GM23248 (cell line): ENCODE results near the gene ZNF835. TPM values are rescaled to one million over a fixed set of nuclear protein-coding genes. Genes with fewer than 3 reads are reported as not detected.

Source experiments
- DNase-seq: peaks from one replicate; pipeline ENCODE4 v3.0.0-alpha.2; 2015
- H2AFZ ChIP-seq: fragments of 200-600 bp; sonication (generic); 2 replicates; pipeline ENCODE4 v1.6.1; 2016; ENCODE audit warnings: antibody characterized with exemption
- H3F3A ChIP-seq: fragments of 200-600 bp; sonication (generic); 2 replicates; pipeline ENCODE4 v1.6.1; 2016; ENCODE audit warnings: mild to moderate bottlenecking, antibody characterized with exemption, mixed run types; ENCODE audit not compliant: insufficient read depth
- H3K27ac ChIP-seq: fragments of 200-600 bp; sonication (generic); 2 replicates; pipeline ENCODE4 v1.5.1; 2016; ENCODE audit warnings: mild to moderate bottlenecking
- H3K27me3 ChIP-seq: fragments of 200-600 bp; sonication (generic); replicated peaks from 2 replicates; pipeline ENCODE4 v1.6.1; 2016; ENCODE audit warnings: mild to moderate bottlenecking; ENCODE audit not compliant: insufficient read depth
- H3K36me3 ChIP-seq: fragments of 200-600 bp; sonication (generic); 2 replicates; pipeline ENCODE4 v1.6.1; 2016; ENCODE audit warnings: low read depth, mild to moderate bottlenecking
- H3K4me1 ChIP-seq: fragments of 200-600 bp; sonication (generic); 2 replicates; pipeline ENCODE4 v1.6.1; 2016; ENCODE audit warnings: mild to moderate bottlenecking; ENCODE audit not compliant: insufficient read depth
- H3K4me2 ChIP-seq: fragments of 200-600 bp; sonication (generic); one replicate; pipeline ENCODE4 v1.6.1; 2016; ENCODE audit warnings: mild to moderate bottlenecking; ENCODE audit not compliant: unreplicated experiment
- H3K4me3 ChIP-seq: fragments of 200-600 bp; sonication (generic); 2 replicates; pipeline ENCODE4 v1.5.1; 2016; ENCODE audit warnings: mild to moderate bottlenecking
- H3K79me2 ChIP-seq: fragments of 200-600 bp; sonication (generic); 2 replicates; pipeline ENCODE4 v1.6.1; 2016; ENCODE audit warnings: mild to moderate bottlenecking; ENCODE audit not compliant: insufficient read depth
- H3K9ac ChIP-seq: fragments of 200-600 bp; sonication (generic); 2 replicates; pipeline ENCODE4 v1.6.1; 2016; ENCODE audit warnings: mild to moderate bottlenecking
- H3K9me2 ChIP-seq: fragments of 200-600 bp; sonication (generic); 2 replicates; pipeline ENCODE4 v1.6.1; 2016; ENCODE audit warnings: mixed run types, mild to moderate bottlenecking, moderate library complexity; ENCODE audit not compliant: insufficient read depth
- H3K9me3 ChIP-seq: fragments of 200-600 bp; sonication (generic); one replicate; pipeline ENCODE4 v1.6.1; 2017; ENCODE audit warnings: low read depth
- H4K20me1 ChIP-seq: fragments of 200-600 bp; sonication (generic); 2 replicates; pipeline ENCODE4 v1.6.0; 2016; ENCODE audit not compliant: insufficient read depth
- EZH2 ChIP-seq: fragments of 200-600 bp; sonication (generic); IDR thresholded peaks from 2 replicates; pipeline ENCODE4 v1.6.1; 2018; ENCODE audit warnings: antibody characterized with exemption, mild to moderate bottlenecking; ENCODE audit not compliant: insufficient read depth, poor library complexity, severe bottlenecking
- EZH2phosphoT487 ChIP-seq: fragments of 200-600 bp; sonication (generic); IDR thresholded peaks from 2 replicates; pipeline ENCODE4 v1.6.1; 2018; ENCODE audit warnings: antibody characterized with exemption, moderate library complexity, mild to moderate bottlenecking, low read depth; ENCODE audit not compliant: insufficient read depth
- WGBS, 2 experiments: methylation state at CpG; one replicate each; pipeline ENCODE4 v1.1.6; 2015 to 2017; ENCODE audit warnings: low lambda C conversion rate in 2 of 2, low coverage in 1 of 2; ENCODE audit errors: missing lambda C conversion rate in 2 of 2; 5-methylcytosine and 5-hydroxymethylcytosine counted together
- in situ Hi-C: fragments of 300-500 bp; cut with MboI; formaldehyde crosslinking; loops from 2 replicates; pipeline ENCODE4 v1.15.0; 2020
- polyA plus RNA-seq: library from polyadenylated mRNA; unstranded; fragments of >200 nt; fragmentation: Nextera tagmentation; extraction: Ambion mirVana; gene quantifications from 2 replicates; pipeline ENCODE4 v1.2.1, GENCODE V29; 2016
- total RNA-seq: library from RNA; depleted of rRNA; stranded (reverse); fragments of >200 nt; shearing (Covaris generic); gene quantifications from 2 replicates; pipeline ENCODE4 v1.2.3, GENCODE V29; 2014

The ZNF835 gene
- total and polyA plus RNA-seq, 2 experiments from 2014 or later = 0.09 TPM; not detected in 1

DNA sequence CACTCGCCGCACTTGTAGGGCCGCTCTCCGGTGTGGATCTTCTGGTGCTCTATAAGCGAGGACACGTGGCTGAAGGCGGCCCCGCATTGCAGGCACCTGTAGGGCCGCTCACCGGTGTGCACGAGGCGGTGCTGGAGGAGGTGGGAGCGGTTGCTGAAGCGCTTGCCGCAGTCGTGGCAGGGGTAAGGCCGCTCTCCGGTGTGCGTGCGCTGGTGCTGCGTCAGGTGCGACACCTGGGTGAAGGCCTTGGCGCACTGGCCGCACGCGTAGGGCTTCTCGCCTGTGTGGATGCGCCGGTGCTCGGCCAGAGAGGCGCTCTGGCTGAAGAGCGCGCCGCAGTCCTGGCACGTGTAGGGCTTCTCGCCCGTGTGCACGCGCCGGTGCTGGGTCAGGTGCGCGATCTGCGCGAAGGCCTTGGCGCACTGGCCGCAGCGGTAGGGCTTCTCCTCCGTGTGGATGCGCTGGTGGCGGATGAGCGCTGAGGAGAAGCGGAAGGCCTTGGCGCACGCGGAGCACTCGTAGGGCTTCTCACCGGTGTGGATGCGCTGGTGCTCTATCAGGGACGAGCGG, 7.5 kb downstream of the ZNF835 start:
- Histone ChIP-seq H3K9me3 (no peaks in the 10 kb centered on the region), H3K4me1 (no peaks in the 10 kb centered on the region), H3F3A (no peaks in the 10 kb centered on the region), H3K9ac (no peak overlapping the region), H2AFZ (no peak overlapping the region), H3K27ac (no peak overlapping the region), H4K20me1 (no peaks in the 10 kb centered on the region), H3K4me2 (no peak overlapping the region), H3K9me2 (no peaks in the 10 kb centered on the region), H3K79me2 (no peaks in the 10 kb centered on the region), H3K36me3 (no peaks in the 10 kb centered on the region), H3K4me3 (no peak overlapping the region), H3K27me3 (no peaks in the 10 kb centered on the region)
- 84 to 90% methylated on average over 48 to 60 of the region's 60 CpGs for WGBS, 2 experiments
- TF ChIP-seq EZH2 (no peak), EZH2phosphoT487 (no peak)
- DNase-seq = no peak
- in situ Hi-C loops = no loop called here

- DNase-seq = no peak
- WGBS, 2 experiments = 59 to 68% methylated on average over 3 of the region's 3 CpGs
- in situ Hi-C loops = no loop called here
- TF ChIP-seq EZH2phosphoT487 = no peak
- no peak for TF ChIP-seq EZH2
- H3K4me3 ChIP-seq = no peak overlapping the region
- no peaks in the 10 kb centered on the region for H3K9me2 ChIP-seq
- H4K20me1 ChIP-seq = no peaks in the 10 kb centered on the region
- H3K4me1 ChIP-seq = no peaks in the 10 kb centered on the region
- no peaks in the 10 kb centered on the region for H3F3A ChIP-seq
- no peaks in the 10 kb centered on the region for H3K27me3 ChIP-seq
- no peaks in the 10 kb centered on the region for H3K9me3 ChIP-seq
- H3K36me3 ChIP-seq = no peaks in the 10 kb centered on the region
- H3K79me2 ChIP-seq = no peaks in the 10 kb centered on the region
- no peak overlapping the region for H3K27ac ChIP-seq
- no peak overlapping the region for H2AFZ ChIP-seq
- H3K4me2 ChIP-seq = no peak overlapping the region
- H3K9ac ChIP-seq = no peak overlapping the region
Measured at GRCh38 chr19:56661248-56661647, 10.3 kb downstream of the ZNF835 start.

DNA sequence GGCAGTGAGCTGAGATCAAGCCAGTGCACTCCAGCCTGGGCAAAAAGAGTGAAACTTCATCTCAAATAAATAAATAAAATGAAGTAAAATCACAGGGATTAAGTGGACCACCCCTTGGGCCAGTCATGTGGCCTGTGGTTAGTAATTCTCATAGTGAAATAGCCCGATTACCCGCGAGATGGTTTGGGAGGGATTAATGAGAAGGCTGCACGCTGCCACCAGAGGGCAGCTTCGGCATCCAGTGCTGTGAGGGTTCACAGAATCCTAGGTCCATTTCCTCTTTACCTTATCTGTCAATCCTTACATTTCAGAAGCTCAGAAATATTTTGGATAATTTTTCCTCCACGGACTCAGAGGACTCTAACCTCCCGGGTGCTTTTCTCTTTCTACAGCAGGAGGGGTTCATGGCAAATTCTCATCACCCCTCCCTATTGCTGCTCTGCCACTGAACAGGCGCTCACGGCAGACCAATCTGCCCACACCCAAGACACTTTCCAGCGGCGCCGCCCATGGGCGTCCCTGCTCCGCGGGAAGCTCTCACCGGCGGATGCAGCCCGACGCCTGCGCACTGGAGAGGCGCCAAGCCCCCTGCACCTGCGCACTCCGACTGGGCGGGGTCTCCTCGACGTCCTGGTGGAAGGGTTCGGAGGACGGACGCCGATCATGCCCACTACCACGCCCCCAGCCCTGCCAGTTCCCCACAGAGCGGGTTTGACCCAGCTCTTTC, 11.0 kb downstream of the ZNF835 start:
- no peak for DNase-seq
- in situ Hi-C loops = no loop called here
- no peak overlapping the region for H3K4me3 ChIP-seq
- no peaks in the 10 kb centered on the region for H3K79me2 ChIP-seq
- no peak overlapping the region for H2AFZ ChIP-seq
- no peak overlapping the region for H3K4me2 ChIP-seq
- H3K27me3 ChIP-seq = no peaks in the 10 kb centered on the region
- 26 to 29% methylated on average over 32 of the region's 32 CpGs for WGBS, 2 experiments
- no peak overlapping the region for H3K9ac ChIP-seq
- no peaks in the 10 kb centered on the region for H3F3A ChIP-seq
- no peaks in the 10 kb centered on the region for H3K9me3 ChIP-seq
- H3K9me2 ChIP-seq = no peaks in the 10 kb centered on the region
- no peak overlapping the region for H3K27ac ChIP-seq
- TF ChIP-seq EZH2phosphoT487 (no peak), EZH2 (no peak)
- no peaks in the 10 kb centered on the region for H3K4me1 ChIP-seq
- no peaks in the 10 kb centered on the region for H3K36me3 ChIP-seq
- no peaks in the 10 kb centered on the region for H4K20me1 ChIP-seq

DNA sequence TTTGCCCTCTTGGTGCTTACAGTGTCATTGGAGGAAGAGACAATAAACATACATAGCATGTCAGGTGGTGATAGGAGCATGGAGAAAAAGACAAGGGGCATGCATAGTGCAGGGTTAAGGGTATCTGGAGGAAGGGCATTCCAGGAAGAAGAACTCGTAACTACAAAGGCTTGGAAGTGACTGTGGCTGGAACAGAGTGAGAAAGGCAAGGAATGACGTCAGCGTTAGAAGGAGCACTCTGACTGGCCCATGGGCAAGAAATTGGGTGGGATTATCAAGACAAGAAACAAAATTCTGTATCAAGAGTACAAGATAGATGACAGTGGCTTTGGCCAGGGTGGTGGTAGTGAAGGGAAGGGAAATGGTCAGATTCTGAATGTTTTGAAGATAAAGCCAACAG, 17.4 kb downstream of the ZNF835 start:
- Histone ChIP-seq H3K9me3 (no peaks in the 10 kb centered on the region), H4K20me1 (no peaks in the 10 kb centered on the region), H2AFZ (no peak overlapping the region), H3K27ac (no peak overlapping the region), H3K4me2 (no peak overlapping the region), H3K36me3 (no peaks in the 10 kb centered on the region), H3K9ac (no peak overlapping the region), H3K9me2 (no peaks in the 10 kb centered on the region), H3K4me3 (no peak overlapping the region), H3F3A (no peaks in the 10 kb centered on the region), H3K4me1 (no peaks in the 10 kb centered on the region), H3K27me3 (no peaks in the 10 kb centered on the region), H3K79me2 (no peaks in the 10 kb centered on the region)
- TF ChIP-seq EZH2 (no peak), EZH2phosphoT487 (no peak)
- 31 to 38% methylated on average over 3 of the region's 3 CpGs for WGBS, 2 experiments
- DNase-seq = no peak
- in situ Hi-C loops = no loop called here
